OCI-LY3 (cell line): Measurements from ENCODE around the gene KPNA4.

Experiments
- H2AFZ ChIP-seq: fragments of 200-600, 300-600 bp; shearing (Covaris generic); 2 replicates; pipeline ENCODE4 v1.6.0; 2014; ENCODE audit warnings: antibody characterized with exemption, low read depth, low read length
- H3K27ac ChIP-seq: fragments of 200-600, 300-600 bp; sonication (generic); 2 replicates; pipeline ENCODE4 v1.5.1; 2014; ENCODE audit warnings: mild to moderate bottlenecking, low read length, moderate library complexity, mixed read lengths
- H3K27me3 ChIP-seq: fragments of 200-600, 300-600 bp; sonication (generic); 2 replicates; pipeline ENCODE4 v1.6.1; 2014; ENCODE audit warnings: low read depth, low read length, mixed read lengths
- H3K36me3 ChIP-seq: fragments of 200-600, 300-600 bp; sonication (generic); replicated peaks from 2 replicates; pipeline ENCODE3; 2014; ENCODE audit warnings: low read depth, low read length, mixed read lengths
- H3K4me1 ChIP-seq: fragments of 300-600, 200-600 bp; sonication (generic); 2 replicates; pipeline ENCODE4 v1.6.1; 2014; ENCODE audit warnings: low read length, mixed read lengths
- H3K4me2 ChIP-seq: fragments of 200-600, 300-600 bp; sonication (generic); 2 replicates; pipeline ENCODE4 v1.6.1; 2014; ENCODE audit warnings: low read length, mixed read lengths
- H3K4me3 ChIP-seq: fragments of 300-600, 200-600 bp; sonication (generic); 2 replicates; pipeline ENCODE4 v1.5.1; 2014; ENCODE audit warnings: antibody characterized with exemption, mild to moderate bottlenecking, low read length, moderate library complexity
- H3K79me2 ChIP-seq: fragments of 300-600, 200-600 bp; shearing (Covaris generic); 2 replicates; pipeline ENCODE4 v1.6.1; 2014; ENCODE audit warnings: mild to moderate bottlenecking, low read length, mixed read lengths
- H3K9ac ChIP-seq: fragments of 300-600, 200-600 bp; shearing (Covaris generic); 2 replicates; pipeline ENCODE4 v1.6.0; 2014; ENCODE audit warnings: mild to moderate bottlenecking, low read length, moderate library complexity
- H3K9me3 ChIP-seq: fragments of 200-600, 300-600 bp; shearing (Covaris generic); 2 replicates; pipeline ENCODE4 v1.6.1; 2014; ENCODE audit warnings: low read length, mixed read lengths; ENCODE audit not compliant: insufficient read depth
- H4K20me1 ChIP-seq: fragments of 200-600, 300-600 bp; sonication (generic); 2 replicates; pipeline ENCODE4 v1.6.1; 2016; ENCODE audit warnings: low read length, mixed read lengths; ENCODE audit not compliant: insufficient read depth
- EZH2phosphoT487 ChIP-seq: fragments of 200-600 bp; shearing (Covaris generic); IDR thresholded peaks from 2 replicates; pipeline ENCODE4 v1.6.1; 2018; ENCODE audit warnings: antibody characterized with exemption, mixed run types, low read depth
- TF ChIP-seq, protein P1 (sequence below): fragments of 200-600, 300-600 bp; sonication (generic); IDR thresholded peaks from 2 replicates; pipeline ENCODE4 v1.5.1; 2014; ENCODE audit warnings: antibody characterized with exemption, low read length, low read depth

The KPNA4 gene

GRCh38 chr3:160480931-160481330 lies 84.4 kb downstream of the KPNA4 start:
- H3K4me2 ChIP-seq, result no peak overlapping the region
- H3K27me3 ChIP-seq, result no peaks in the 10 kb centered on the region
- TF ChIP-seq, protein P1, sequence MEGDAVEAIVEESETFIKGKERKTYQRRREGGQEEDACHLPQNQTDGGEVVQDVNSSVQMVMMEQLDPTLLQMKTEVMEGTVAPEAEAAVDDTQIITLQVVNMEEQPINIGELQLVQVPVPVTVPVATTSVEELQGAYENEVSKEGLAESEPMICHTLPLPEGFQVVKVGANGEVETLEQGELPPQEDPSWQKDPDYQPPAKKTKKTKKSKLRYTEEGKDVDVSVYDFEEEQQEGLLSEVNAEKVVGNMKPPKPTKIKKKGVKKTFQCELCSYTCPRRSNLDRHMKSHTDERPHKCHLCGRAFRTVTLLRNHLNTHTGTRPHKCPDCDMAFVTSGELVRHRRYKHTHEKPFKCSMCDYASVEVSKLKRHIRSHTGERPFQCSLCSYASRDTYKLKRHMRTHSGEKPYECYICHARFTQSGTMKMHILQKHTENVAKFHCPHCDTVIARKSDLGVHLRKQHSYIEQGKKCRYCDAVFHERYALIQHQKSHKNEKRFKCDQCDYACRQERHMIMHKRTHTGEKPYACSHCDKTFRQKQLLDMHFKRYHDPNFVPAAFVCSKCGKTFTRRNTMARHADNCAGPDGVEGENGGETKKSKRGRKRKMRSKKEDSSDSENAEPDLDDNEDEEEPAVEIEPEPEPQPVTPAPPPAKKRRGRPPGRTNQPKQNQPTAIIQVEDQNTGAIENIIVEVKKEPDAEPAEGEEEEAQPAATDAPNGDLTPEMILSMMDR, result no peak
- TF ChIP-seq EZH2phosphoT487, result no peak
- no peak overlapping the region for H3K27ac ChIP-seq
- no peaks in the 10 kb centered on the region for H3K9me3 ChIP-seq
- peaks cover 5% of the 10 kb centered on the region; the same call in 1 of the 2 replicates for H3K4me1 ChIP-seq
- no peak overlapping the region for H3K9ac ChIP-seq
- no peak overlapping the region for H2AFZ ChIP-seq
- no peaks in the 10 kb centered on the region for H4K20me1 ChIP-seq
- no peaks in the 10 kb centered on the region for H3K36me3 ChIP-seq
- H3K79me2 ChIP-seq, result no peaks in the 10 kb centered on the region
- H3K4me3 ChIP-seq, result no peak overlapping the region

DNA sequence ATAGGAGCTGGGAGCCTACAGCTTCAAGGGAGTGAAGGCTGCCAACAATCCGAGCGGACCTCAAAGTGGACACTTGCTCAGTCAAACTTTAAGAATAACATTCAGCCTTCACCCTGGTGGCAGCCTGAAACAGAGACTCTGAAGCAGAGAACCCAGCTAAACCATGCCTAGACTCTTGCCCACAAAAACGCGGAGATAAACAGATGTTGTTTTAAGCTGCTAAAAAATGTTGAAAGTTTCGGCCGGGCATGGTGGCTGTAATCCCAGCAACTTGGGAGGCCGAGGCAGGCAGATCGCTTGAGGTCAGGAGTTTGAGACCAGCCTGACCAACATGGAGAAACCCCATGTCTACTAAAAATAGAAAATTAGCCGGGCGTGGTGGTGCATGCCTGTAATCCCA lies 86.0 kb downstream of the KPNA4 start:
- H3K9ac ChIP-seq, result no peak overlapping the region
- H4K20me1 ChIP-seq, result no peaks in the 10 kb centered on the region
- no peak overlapping the region for H3K4me2 ChIP-seq
- no peak overlapping the region for H2AFZ ChIP-seq
- no peaks in the 10 kb centered on the region for H3K79me2 ChIP-seq
- no peaks in the 10 kb centered on the region for H3K4me1 ChIP-seq
- no peak overlapping the region for H3K27ac ChIP-seq
- no peak for TF ChIP-seq EZH2phosphoT487
- TF ChIP-seq, protein P1, result no peak
- H3K4me3 ChIP-seq, result no peak overlapping the region
- no peaks in the 10 kb centered on the region for H3K9me3 ChIP-seq
- no peaks in the 10 kb centered on the region for H3K36me3 ChIP-seq
- no peaks in the 10 kb centered on the region for H3K27me3 ChIP-seq

DNA sequence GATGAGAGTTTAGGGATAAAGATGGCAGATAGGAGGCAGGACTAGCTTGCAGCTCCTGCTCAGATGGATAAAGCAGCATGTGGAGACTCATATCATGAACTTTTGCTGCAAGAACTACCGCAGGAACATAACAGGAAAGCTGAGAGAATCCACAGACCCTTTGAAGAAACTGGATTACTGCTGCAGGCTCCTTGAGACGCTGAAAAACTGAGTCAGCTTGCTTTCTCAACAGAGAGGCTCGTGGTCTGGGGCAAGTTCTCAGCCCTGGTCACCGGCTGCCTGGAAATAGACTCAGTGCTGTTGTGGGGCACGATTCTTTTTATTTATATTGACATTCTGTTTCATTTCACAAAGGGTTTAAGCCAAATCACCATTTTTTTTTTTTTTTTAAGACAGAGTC lies 87.0 kb downstream of the KPNA4 start:
- no peak for TF ChIP-seq EZH2phosphoT487
- TF ChIP-seq, protein P1, result no peak
- Histone ChIP-seq H2AFZ (no peak overlapping the region), H3K4me2 (no peak overlapping the region), H3K9me3 (no peaks in the 10 kb centered on the region), H3K27ac (no peak overlapping the region), H3K36me3 (no peaks in the 10 kb centered on the region), H3K27me3 (no peaks in the 10 kb centered on the region), H3K9ac (no peak overlapping the region), H3K4me3 (no peak overlapping the region), H3K4me1 (no peaks in the 10 kb centered on the region), H4K20me1 (no peaks in the 10 kb centered on the region), H3K79me2 (no peaks in the 10 kb centered on the region)

GRCh38 chr3:160477750-160478149 lies 87.6 kb downstream of the KPNA4 start:
- Histone ChIP-seq H3K4me2 (no peak overlapping the region), H3K4me1 (no peaks in the 10 kb centered on the region), H3K9ac (no peak overlapping the region), H4K20me1 (no peaks in the 10 kb centered on the region), H3K4me3 (no peak overlapping the region), H3K27ac (no peak overlapping the region), H3K27me3 (no peaks in the 10 kb centered on the region), H3K36me3 (no peaks in the 10 kb centered on the region), H2AFZ (no peak overlapping the region), H3K79me2 (no peaks in the 10 kb centered on the region), H3K9me3 (no peaks in the 10 kb centered on the region)
- TF ChIP-seq, protein P1, result no peak
- no peak for TF ChIP-seq EZH2phosphoT487
